ENCODE data around the gene NDUFS5. TPM values are rescaled to one million over a fixed set of nuclear protein-coding genes. Genes with fewer than 3 reads are reported as not detected.
"Not testable (repeated sequence)": the region's sequence is repeated elsewhere in the genome, so short reads cannot be mapped to it uniquely, and the experiment has no call there.

NDUFS5 gene
- total RNA-seq, result 100 to 1,000 TPM; 122 to 142 TPM

DNA sequence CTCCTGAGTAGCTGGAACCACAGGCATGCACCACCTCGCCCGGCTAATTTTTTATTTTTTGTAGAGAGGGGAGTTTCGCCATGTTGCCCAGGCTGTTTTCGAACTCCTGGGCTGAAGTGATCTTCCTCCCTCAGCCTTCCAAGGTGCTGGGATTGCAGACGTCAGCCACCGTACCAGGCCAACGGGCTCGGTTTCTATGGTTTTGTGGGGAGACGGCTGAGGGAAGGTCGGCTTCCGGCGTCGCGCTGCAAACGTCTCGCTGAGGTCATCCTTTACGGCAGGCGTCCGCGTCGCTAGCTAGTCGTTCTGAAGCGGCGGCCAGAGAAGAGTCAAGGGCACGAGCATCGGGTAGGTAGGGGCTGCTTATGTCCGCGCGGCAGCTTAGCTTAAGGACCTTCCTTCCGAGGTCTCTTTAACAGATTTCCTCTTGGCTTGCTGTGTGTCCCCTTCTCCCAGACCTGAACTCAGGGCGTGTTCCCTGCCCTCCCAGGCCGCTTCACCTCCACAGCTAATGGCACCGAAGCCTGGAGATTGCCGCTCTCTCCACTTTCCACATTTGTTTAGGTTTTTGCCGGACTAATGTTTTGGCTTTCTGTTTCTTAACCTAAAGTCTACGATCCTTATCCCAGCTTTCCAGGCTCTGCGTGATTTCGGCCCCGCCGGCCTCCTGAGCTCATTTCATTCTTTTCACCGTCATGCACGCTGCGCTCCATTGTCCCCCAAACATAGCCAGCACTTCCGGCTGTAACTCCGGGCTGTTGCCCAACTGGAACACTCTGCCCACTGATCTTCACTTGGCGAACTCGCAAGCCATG is at the start of gene NDUFS5:
Gene NDUFS5, plus strand, starts transcription at position 300 of the 815 bp plus-strand sequence. CDS start 2,375 bp downstream, outside the sequence.
- Mint-ChIP-seq H3K4me3 (peak within 1 kb of the TSS; percentile 93), H3K27ac (peak within 1 kb of the TSS; percentile 96), H3K9me3 (ENCODE audit: low read depth) (peaks cover 4% of the 10 kb centered on the region), H3K36me3 (peaks cover 19% of the 10 kb centered on the region), H3K27me3 (no peaks in the 10 kb centered on the region), H3K4me1 (peaks cover 29% of the 10 kb centered on the region)
- ATAC-seq, result peak; percentile 91
- CTCF ChIA-PET, result interaction anchor here (0.6 to 1.5 kb wide), 12 partner anchors 9 to 1167 kb away, joined by 3 to 8 read pairs (median 4); partner anchors contain the start of genes MTF1 and RRAGC
- peak; percentile 91 for DNase-seq

DNA sequence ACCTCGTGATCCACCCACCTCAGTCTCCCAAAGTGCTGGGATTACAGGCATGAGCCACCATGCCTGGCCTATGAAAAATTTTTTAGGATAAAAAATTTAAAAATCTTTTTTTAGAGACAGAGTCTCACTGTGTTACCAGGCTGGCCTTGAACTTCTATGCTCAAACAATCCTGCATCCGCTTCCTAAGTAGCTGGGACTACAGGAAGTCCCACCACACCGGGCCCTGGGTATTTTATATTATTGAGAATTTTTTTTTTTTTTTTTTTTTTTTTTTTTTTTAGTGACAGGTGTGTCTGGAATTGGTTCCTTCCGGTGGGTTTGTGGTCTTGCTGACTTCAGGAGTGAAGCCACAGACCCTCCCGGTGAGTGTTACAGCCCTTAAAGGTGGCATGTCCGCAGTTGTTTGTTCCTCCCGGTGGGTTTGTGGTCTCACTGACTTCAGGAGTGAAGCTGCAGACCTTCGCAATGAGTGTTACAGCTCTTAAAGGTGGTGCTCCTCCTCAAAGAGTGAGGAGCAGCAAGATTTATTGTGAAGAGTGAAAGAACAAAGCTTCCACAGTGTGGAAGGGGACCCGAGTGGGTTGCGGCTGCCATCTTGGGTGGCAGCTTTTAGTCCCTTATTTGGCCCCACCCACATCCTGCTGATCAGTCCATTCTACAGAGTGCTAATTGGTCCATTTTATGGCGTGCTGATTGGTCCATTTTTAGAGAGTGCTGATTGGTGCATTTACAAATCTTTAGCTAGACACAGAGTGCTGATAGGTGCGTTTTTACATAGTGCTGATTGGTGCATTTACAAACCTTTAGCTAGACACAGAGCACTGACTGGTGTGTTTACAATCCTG is 48.5 kb upstream of the NDUFS5 start:
- H3K27ac Mint-ChIP-seq, result peak overlapping the region; percentile 74
- ATAC-seq (peak; percentile 69), DNase-seq (peak; percentile 78)
- H3K9me3 Mint-ChIP-seq (ENCODE audit: low read depth); H3K27me3 Mint-ChIP-seq; H3K4me1 Mint-ChIP-seq: not testable (repeated sequence)
- CTCF ChIA-PET, result interaction anchor here (0.7 to 2.0 kb wide), 4 partner anchors 11 to 128 kb away, joined by 3 to 4 read pairs (median 3); no protein-coding TSS in a partner anchor
- peaks cover 11% of the 10 kb centered on the region for H3K36me3 Mint-ChIP-seq
- H3K4me3 Mint-ChIP-seq, result peak overlapping the region; percentile 32

DNA sequence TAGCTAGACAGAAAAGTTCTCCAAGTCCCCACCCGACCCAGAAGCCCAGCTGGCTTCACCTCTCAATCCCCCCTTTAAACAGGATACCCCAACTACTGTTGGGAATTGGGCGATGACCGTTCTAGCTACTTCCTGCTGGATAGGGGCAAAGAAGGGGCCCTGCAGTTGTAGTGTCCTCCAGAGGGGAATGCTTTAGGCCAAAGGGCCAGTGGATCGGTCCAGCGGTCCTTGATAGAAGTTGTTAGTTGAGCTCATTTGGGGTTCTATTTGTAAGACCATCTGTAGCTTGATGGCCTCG is 48.0 kb upstream of the NDUFS5 start:
- CTCF ChIA-PET, result interaction anchor here (0.9 to 2.0 kb wide), 2 partner anchors 11 to 12 kb away, joined by 3 to 4 read pairs; no protein-coding TSS in a partner anchor
- not testable (repeated sequence) for H3K4me3 Mint-ChIP-seq; ATAC-seq; H3K9me3 Mint-ChIP-seq (ENCODE audit: low read depth); H3K4me1 Mint-ChIP-seq; H3K27me3 Mint-ChIP-seq; DNase-seq
- Mint-ChIP-seq H3K36me3 (peaks cover 11% of the 10 kb centered on the region), H3K27ac (peak overlapping the region; percentile 74)

DNA sequence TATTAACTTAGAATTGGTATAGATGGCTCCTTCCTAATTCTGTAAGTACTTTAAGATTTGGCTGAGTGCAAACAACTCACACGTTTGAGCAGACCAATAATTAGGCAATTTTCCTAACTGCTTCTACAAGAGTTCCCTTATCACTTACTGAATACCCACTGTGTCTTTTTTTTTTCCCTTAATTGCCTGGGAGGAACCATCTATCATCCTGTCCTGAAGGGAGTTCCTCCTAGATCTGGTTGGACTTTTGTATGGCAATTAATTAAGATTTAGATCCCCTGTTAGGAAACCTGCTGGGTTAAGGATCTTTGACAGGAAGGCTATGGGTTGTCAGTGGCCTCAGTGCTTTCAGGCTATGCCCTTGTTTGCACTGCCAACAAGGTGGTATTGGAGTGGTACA is 46.8 kb upstream of the NDUFS5 start:
- DNase-seq; H3K27ac Mint-ChIP-seq; H3K9me3 Mint-ChIP-seq (ENCODE audit: low read depth); ATAC-seq; CTCF ChIA-PET; H3K4me1 Mint-ChIP-seq; H3K4me3 Mint-ChIP-seq; H3K27me3 Mint-ChIP-seq: not testable (repeated sequence)
- peaks cover 11% of the 10 kb centered on the region for H3K36me3 Mint-ChIP-seq

DNA sequence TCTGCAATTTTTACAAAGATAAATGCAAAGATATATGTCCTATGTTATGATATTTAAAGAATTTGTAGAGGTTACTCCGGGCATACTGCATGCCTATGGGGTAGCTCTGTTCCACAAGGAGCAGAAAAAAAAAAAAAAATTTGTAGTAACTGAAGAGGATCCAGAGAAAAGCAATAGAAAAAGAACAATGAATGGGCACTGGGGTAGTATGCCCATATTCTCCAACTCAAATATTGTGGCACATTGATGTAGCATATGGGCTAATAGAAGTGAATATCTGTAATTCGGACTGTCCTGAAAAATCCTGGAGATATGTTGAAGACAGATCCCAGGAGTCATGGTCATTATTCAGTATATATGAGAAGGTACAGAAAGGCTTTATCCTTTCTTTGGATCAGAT is 36.2 kb upstream of the NDUFS5 start:
- no peaks in the 10 kb centered on the region for H3K9me3 Mint-ChIP-seq (ENCODE audit: low read depth)
- DNase-seq (no peak), ATAC-seq (no peak)
- H3K27me3 Mint-ChIP-seq, result no peaks in the 10 kb centered on the region
- peaks cover 11% of the 10 kb centered on the region for H3K36me3 Mint-ChIP-seq
- CTCF ChIA-PET, result interaction anchor here (1.0 to 1.3 kb wide), 2 partner anchors 12 to 37 kb away, joined by 4 to 5 read pairs; partner anchors contain the start of gene NDUFS5
- H3K4me3 Mint-ChIP-seq, result peak overlapping the region; percentile 73
- H3K27ac Mint-ChIP-seq, result peak overlapping the region; percentile 81
- peaks cover 33% of the 10 kb centered on the region for H3K4me1 Mint-ChIP-seq

DNA sequence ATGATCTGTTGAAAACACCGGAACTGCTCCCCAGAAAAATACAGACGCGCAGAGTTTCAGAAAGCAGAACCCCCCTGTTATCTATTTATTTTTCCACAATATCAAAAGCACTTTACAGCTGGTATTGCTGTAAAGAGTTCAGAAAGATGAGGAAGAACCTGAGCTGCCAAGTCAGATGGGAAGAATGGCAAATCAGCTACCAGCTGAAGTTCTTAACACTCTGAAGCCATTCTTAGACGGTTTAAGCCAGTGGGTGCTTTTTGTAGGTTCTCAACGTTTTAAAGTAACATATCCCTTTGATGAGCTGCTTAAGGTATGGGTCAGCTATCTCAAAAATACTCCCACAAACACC is 35.8 kb upstream of the NDUFS5 start:
- Mint-ChIP-seq H3K4me3 (peak overlapping the region; percentile 73), H3K4me1 (peaks cover 36% of the 10 kb centered on the region), H3K9me3 (ENCODE audit: low read depth) (no peaks in the 10 kb centered on the region), H3K27me3 (no peaks in the 10 kb centered on the region), H3K36me3 (peaks cover 14% of the 10 kb centered on the region), H3K27ac (peak overlapping the region; percentile 81)
- ATAC-seq, result no peak
- no peak for DNase-seq
- CTCF ChIA-PET, result interaction anchor here (1.0 to 1.3 kb wide), 2 partner anchors 13 to 36 kb away, joined by 4 to 5 read pairs; partner anchors contain the start of gene NDUFS5

DNA sequence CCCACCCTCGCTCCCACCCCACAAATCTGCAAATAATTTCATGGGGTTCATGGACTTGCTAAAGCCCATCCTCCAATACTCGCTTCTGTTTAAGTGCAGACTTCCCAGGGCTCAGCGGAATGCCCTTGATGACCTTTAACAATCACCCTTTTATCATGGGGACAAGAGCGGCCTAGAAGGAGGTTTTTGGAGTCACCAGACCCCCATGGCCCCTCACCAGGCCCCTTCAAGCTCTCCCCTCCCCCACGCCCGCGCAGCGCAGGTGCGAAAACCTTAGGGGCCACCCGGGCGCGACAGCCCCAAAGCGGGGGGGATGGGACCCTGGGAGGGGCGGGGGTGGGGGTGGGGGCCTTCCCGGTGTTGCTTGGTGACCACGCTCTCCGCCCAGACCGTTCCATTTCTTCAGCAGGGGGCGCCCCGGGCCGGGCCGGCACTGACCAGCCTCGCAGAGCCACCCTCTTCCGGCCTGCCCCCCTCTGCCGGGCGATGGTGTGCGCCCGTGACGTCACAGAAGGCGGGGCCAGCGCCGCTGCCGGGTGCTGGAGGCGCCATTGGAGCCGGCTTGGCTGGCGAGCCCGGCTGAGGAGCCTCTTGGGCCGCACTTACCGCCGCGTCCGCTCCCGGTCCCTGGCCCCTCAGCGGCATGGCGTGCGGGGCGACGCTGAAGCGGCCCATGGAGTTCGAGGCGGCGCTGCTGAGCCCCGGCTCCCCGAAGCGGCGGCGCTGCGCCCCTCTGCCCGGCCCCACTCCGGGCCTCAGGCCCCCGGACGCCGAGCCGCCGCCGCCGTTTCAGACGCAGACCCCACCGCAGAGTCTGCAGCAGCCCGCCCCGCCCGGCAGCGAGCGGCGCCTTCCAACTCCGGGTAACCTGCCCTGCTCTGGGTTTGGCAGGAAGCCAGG is 35.2 kb upstream of the NDUFS5 start, which contains the start of gene AKIRIN1:
Gene AKIRIN1, plus strand, starts transcription at position 539 of the 900 bp plus-strand sequence. Its CDS starts 105 bp downstream, at position 644.
- peak within 1 kb of the TSS; percentile 78 for H3K4me3 Mint-ChIP-seq
- H3K36me3 Mint-ChIP-seq, result peaks cover 20% of the 10 kb centered on the region
- CTCF ChIA-PET, result interaction anchor here (1.0 to 1.3 kb wide), 2 partner anchors 13 to 36 kb away, joined by 4 to 5 read pairs; partner anchors contain the start of gene NDUFS5
- peak within 1 kb of the TSS; percentile 81 for H3K27ac Mint-ChIP-seq
- H3K9me3 Mint-ChIP-seq (ENCODE audit: low read depth), result no peaks in the 10 kb centered on the region
- H3K4me1 Mint-ChIP-seq, result peaks cover 41% of the 10 kb centered on the region
- DNase-seq (peak; percentile 97), ATAC-seq (peak; percentile 94)
- no peaks in the 10 kb centered on the region for H3K27me3 Mint-ChIP-seq

DNA sequence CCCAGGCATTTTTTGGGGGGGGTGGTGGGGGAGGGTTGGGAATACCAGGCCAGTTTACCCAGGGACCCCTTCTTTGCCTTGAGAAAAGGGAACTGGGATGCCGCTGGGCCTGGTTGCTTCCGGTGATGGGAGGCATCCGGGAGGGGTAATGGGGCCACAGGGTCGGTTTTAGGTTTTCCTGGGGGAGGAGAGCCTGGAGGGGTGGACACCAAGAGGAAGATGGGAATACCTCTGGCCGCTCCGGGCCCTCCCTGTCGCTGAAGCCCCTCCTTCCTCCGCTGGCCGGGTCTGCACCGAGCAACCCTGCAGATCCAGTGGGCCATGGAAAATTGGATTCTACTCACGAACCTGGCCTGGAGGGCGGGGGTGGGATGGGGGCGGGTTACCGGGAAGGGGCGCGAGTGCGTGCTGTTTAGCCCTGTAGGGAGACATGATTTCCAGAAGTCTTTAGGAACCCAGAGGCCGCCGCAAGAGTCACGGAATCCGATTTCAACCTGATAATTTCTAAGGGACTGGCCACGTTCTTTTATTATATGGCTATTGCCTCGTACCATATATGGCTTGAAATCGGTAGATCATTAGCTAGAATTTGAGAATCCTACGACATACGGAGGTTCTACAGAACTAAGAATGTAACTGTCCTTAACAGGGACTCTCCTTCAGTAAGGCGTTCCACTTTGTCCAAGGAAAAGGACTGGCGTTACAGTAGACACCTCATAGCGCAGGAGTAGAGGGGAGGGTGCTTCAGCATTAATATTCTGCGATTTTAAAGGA is 34.3 kb upstream of the NDUFS5 start:
- H3K4me3 Mint-ChIP-seq, result peak overlapping the region; percentile 78
- no peak for ATAC-seq
- peaks cover 23% of the 10 kb centered on the region for H3K36me3 Mint-ChIP-seq
- H3K27ac Mint-ChIP-seq, result peak overlapping the region; percentile 68
- CTCF ChIA-PET, result interaction anchor here (1.2 kb wide), 1 partner anchor 35 kb away, joined by 5 read pairs; the partner anchor contains the start of gene NDUFS5
- H3K4me1 Mint-ChIP-seq, result peaks cover 47% of the 10 kb centered on the region
- H3K27me3 Mint-ChIP-seq, result no peaks in the 10 kb centered on the region
- peak; percentile 50 for DNase-seq
- H3K9me3 Mint-ChIP-seq (ENCODE audit: low read depth), result no peaks in the 10 kb centered on the region

DNA sequence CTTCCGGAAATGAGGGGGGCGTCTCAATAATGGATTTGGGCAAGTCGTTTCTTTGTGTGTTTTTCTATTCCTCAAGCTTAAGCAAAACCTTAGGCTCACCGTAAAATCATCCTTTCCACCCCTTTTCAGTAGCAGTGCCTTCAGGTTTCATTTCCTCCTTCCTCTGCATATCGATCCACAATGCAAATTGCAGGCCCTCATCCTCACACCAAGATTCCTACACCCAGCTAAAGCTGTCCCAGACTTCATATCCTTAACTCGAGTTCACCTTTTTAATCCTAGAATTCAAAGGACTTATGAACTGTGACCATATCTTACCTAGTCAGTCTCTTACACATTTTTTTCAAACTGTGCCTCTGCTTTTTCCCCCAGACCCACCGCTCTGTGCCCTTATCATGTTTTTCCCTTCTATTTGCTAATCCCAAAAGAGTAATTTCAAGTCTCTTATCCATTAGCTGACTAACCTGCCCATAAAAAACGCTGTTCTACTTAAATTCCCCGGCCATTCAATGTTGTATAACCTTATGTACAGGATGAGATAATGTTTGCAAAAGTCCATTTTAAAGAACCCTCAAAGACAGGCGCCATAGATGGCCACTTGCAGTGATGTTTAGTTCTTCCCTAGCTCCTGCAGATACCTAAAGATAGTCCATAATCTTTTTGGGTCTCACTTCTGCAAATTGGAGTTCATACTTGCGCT is 33.6 kb upstream of the NDUFS5 start:
- no peak for DNase-seq
- ATAC-seq, result no peak
- no peaks in the 10 kb centered on the region for H3K9me3 Mint-ChIP-seq (ENCODE audit: low read depth)
- no peaks in the 10 kb centered on the region for H3K27me3 Mint-ChIP-seq
- peaks cover 23% of the 10 kb centered on the region for H3K36me3 Mint-ChIP-seq
- H3K27ac Mint-ChIP-seq, result peak overlapping the region; percentile 65
- H3K4me1 Mint-ChIP-seq, result peaks cover 53% of the 10 kb centered on the region
- CTCF ChIA-PET, result interaction anchor here (1.2 kb wide), 1 partner anchor 34 kb away, joined by 5 read pairs; the partner anchor contains the start of gene NDUFS5
- H3K4me3 Mint-ChIP-seq, result peak overlapping the region; percentile 78

DNA sequence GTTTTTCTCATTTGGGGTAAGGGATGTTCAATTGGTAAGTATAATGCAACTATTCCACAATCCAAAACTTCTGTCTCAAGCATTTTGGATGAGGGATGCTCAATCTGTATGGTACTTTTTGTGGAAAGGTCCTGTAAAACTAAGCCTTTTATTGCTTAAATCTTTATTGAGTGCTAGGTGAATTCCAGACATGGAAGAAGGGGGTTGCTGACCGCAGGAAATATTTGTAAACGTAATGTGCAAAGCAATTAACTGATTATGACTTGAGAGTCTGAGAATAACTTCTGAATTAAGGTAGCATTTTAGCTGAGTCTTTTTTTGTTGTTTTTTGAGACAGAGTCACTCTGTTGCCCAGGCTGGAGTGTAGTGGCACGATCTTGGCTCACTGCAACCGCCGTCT is 32.0 kb upstream of the NDUFS5 start:
- H3K4me3 Mint-ChIP-seq, result no peak overlapping the region
- H3K36me3 Mint-ChIP-seq, result peaks cover 34% of the 10 kb centered on the region
- no peak for ATAC-seq
- H3K9me3 Mint-ChIP-seq (ENCODE audit: low read depth), result no peaks in the 10 kb centered on the region
- H3K4me1 Mint-ChIP-seq, result peaks cover 65% of the 10 kb centered on the region
- H3K27ac Mint-ChIP-seq, result peak overlapping the region; percentile 56
- DNase-seq, result no peak
- CTCF ChIA-PET, result no interaction called here
- no peaks in the 10 kb centered on the region for H3K27me3 Mint-ChIP-seq

DNA sequence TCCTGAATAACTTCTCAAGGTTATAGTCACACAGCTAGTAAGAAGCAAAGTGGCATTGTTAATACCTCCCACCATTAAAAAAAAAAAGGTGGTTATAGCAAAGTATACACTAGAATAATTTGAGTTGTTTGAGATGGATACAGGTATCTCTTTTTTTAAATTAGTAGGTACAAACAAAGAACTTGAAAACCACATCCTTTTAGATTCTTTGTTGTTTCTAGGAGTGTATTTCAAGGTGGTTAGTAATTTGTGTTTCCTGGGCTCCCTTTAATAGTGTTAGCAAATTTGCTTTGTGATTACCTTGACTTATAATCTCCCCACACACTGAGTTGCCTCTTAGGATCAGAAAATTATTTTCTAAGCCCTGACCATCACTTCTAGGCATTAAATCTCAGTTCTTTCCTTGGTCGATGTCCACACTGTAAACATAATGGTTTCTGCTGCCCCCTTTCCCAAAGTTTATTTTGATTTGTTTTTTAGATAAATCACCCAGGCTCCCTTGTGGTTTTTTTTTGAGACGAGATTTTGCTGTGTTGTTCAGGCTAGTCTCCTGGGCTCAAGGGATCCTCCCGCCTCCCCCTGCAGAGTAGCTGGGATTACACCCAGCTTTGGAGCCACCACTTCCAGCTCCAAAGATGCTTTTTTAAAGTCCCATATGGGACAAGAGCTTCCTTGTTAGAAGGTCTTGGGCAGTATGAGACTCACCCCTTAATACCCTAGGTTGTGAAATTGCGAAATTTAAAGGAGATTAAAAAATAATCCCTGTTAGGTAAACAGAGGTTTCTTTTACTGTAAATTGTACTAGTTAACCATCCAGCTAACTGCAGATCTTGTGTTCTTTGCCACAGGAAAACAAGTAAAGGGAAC is 28.9 kb upstream of the NDUFS5 start:
- peaks cover 52% of the 10 kb centered on the region for H3K36me3 Mint-ChIP-seq
- peak; percentile 30 for ATAC-seq
- H3K27ac Mint-ChIP-seq, result peak overlapping the region; percentile 80
- H3K27me3 Mint-ChIP-seq, result no peaks in the 10 kb centered on the region
- H3K4me3 Mint-ChIP-seq, result peak overlapping the region; percentile 15
- CTCF ChIA-PET, result no interaction called here
- no peak for DNase-seq
- peaks cover 69% of the 10 kb centered on the region for H3K4me1 Mint-ChIP-seq
- H3K9me3 Mint-ChIP-seq (ENCODE audit: low read depth), result no peaks in the 10 kb centered on the region
